ENCODE data around the gene MBOAT2. TPM values are rescaled to one million over a fixed set of nuclear protein-coding genes. Genes with fewer than 3 reads are reported as not detected.
"Not testable (repeated sequence)": the region's sequence is repeated elsewhere in the genome, so short reads cannot be mapped to it uniquely, and the experiment has no call there.

Gene MBOAT2
- polyA plus RNA-seq (2012; ENCODE audit: insufficient read depth, insufficient read length), result 21.9 TPM

DNA sequence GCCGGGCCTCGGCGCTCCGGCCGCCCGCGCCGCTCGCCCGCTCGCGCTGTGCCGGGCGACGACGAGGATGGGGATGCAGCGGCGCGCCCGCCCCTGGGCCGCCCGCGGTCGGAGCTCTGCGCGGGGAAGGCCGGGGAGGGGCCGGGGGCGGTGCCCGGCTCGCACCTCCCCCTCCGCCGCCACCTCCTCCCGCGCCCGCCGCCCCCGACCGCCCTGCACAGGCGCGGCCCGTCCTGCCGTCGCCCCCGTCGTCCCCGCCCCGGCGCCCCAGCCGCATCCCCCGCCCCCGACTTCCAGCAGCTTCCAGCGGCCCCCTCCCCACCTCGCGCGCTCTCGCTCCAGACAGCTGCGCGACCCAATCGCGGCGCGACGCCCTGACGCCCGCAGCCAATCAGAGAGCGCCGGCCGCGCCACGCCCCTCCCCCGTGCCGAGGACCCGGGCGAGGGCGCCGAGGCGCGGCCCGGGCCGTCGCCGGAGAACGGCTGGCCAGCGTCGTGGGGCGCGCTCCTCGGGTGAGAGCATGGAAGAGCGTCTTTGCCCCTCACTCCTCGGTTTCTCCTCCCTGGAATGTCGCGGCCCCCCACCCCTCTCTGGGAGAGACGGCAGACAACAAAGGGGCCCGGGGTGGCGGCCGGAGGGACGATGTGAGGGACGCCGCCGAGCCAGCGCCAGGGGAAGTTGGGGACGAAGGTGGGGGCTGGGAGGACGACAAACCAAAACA is at the start of gene MBOAT2:
Gene MBOAT2, minus strand, starts transcription at position 69 of the 722 bp plus-strand sequence. CDS start 70 bp downstream, outside the sequence.
- peak within 1 kb of the TSS; percentile 66 for H3K4me3 ChIP-seq (ENCODE audit: low read length)
- DNase-seq (ENCODE audit: low read depth, low spot score), result peak; percentile 78

DNA sequence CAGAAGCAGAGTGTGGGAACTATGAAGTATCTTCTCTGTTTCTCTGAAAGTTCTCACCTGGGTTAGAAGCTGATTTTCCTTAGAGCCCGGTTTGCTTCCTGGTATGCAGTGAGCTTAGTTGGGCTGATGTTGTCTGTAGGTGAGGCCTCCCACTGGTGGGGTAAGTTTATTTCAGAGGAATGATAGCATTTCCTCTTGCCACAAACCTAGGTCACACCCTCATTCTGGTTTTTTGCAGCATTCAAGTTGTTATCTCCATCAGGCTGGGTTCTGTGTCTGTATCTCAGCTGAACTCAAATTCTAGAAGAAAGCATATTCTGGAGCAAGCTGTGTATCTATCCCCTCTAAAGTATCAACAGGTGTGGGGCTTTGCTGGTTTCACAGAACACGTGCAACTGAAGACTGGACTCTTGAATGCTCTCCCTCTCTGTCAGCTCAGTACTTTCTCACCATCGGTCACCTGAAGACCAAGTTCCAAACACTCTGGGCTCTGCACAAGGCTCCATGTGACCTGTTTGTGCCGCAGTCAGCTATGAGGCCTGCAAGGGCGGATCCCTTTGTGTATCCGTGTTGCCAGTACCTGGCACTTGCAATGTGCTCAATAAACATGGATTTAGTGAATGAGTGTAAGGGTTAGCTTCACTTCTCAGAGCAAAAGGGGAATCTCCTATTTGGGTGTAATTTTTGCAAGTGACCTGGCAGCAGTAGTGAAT is 49.5 kb upstream of the MBOAT2 start:
- H3K4me3 ChIP-seq (ENCODE audit: low read length), result no peak overlapping the region
- no peak for DNase-seq (ENCODE audit: low read depth, low spot score)

DNA sequence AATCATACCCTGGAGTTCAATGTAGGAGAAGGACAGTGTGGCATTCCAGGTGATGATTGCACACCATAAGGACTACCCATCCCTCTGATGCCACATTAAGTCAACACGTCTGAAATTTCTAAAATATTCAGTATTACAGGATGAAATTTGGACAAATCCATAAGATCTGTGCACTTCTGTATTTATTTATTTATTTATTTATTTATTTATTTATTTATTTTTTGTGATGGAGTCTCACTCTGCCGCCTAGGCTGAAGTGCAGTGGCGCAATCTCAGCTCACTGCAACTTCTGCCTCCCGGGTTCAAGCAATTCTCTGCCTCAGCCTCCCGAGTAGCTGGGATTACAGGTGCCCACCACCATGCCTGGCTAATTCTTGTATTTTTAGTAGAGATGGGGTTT is 48.0 kb upstream of the MBOAT2 start:
- H3K4me3 ChIP-seq (ENCODE audit: low read length); DNase-seq (ENCODE audit: low read depth, low spot score): not testable (repeated sequence)

GRCh38 chr2:9050122-9050809 is 46.8 kb upstream of the MBOAT2 start:
- DNase-seq (ENCODE audit: low read depth, low spot score), result no peak
- no peak overlapping the region for H3K4me3 ChIP-seq (ENCODE audit: low read length)

GRCh38 chr2:9045595-9045994 is 42.1 kb upstream of the MBOAT2 start:
- H3K4me3 ChIP-seq (ENCODE audit: low read length), result no peak overlapping the region
- no peak for DNase-seq (ENCODE audit: low read depth, low spot score)

- not testable (repeated sequence) for DNase-seq (ENCODE audit: low read depth, low spot score); H3K4me3 ChIP-seq (ENCODE audit: low read length)
These were observed 40.0 kb upstream of the MBOAT2 start for GRCh38 chr2:9043491-9043890.

DNA sequence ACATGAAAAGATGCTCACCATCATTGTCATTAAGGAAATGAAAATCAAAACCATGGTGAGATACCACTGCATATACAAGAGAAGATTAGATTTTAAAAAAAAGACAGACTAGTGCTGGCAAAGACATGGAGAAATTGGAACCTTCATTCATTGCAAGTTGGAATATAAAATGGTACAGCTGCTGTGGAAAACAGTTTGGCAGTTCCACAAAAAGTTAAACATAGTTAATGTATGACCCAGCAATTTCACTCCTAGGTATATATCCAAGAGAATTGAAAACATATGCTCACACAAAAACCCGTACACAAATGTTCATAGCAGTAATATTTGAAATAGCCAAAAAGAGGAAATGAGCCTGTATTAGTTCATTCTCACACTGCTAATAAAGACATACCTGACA is 33.7 kb upstream of the MBOAT2 start:
- H3K4me3 ChIP-seq (ENCODE audit: low read length), result no peak overlapping the region
- DNase-seq (ENCODE audit: low read depth, low spot score), result no peak

- DNase-seq (ENCODE audit: low read depth, low spot score), result no peak
- H3K4me3 ChIP-seq (ENCODE audit: low read length), result no peak overlapping the region
These were observed 30.1 kb upstream of the MBOAT2 start for GRCh38 chr2:9033385-9034168.

GRCh38 chr2:9032536-9033255 is 29.2 kb upstream of the MBOAT2 start:
- no peak for DNase-seq (ENCODE audit: low read depth, low spot score)
- no peak overlapping the region for H3K4me3 ChIP-seq (ENCODE audit: low read length)

GRCh38 chr2:9032121-9032520 is 28.6 kb upstream of the MBOAT2 start:
- H3K4me3 ChIP-seq (ENCODE audit: low read length), result no peak overlapping the region
- no peak for DNase-seq (ENCODE audit: low read depth, low spot score)

GRCh38 chr2:9031246-9031645 is 27.8 kb upstream of the MBOAT2 start:
- H3K4me3 ChIP-seq (ENCODE audit: low read length), result no peak overlapping the region
- DNase-seq (ENCODE audit: low read depth, low spot score), result no peak

GRCh38 chr2:9030841-9031240 is 27.4 kb upstream of the MBOAT2 start:
- H3K4me3 ChIP-seq (ENCODE audit: low read length), result no peak overlapping the region
- DNase-seq (ENCODE audit: low read depth, low spot score), result no peak

GRCh38 chr2:9030190-9030589 is 26.7 kb upstream of the MBOAT2 start:
- no peak overlapping the region for H3K4me3 ChIP-seq (ENCODE audit: low read length)
- DNase-seq (ENCODE audit: low read depth, low spot score), result no peak

DNA sequence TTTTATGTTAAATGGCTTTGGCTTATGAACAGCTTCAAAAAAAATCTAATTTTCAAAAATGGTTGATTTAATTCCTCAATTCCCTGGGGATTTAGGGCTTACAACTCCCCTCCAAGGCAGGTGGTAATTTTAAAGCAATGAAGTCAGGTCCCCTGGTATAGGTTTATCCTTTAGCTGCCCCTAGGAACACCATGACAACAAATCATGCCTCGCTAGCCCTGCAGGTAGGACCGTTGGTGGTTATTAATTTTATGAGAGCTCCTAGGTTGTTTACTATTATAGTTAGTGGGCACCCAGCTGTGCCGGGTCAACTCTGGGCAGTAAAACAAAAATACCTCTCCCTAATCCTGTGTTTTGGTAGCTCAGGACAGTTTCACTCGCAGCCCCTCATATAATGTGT is 26.2 kb upstream of the MBOAT2 start:
- H3K4me3 ChIP-seq (ENCODE audit: low read length), result no peak overlapping the region
- no peak for DNase-seq (ENCODE audit: low read depth, low spot score)

DNA sequence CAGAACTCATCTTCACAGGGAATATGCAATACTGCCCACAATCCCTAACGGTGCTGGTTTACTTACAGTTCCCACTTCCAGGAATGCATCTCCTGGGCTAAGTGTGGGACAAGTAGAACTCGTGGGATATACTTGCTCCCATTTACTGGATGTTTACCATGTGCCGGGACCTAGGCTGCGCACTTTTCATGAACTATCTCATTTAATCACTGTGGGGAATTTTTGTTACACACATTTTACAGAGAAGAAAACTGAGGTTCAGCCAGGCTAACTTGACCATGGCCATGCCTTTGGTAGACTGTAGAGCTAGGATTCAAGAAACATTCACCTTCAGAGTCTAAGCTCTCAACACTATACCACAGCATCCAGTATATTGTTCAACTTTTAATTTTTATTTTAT is 24.4 kb upstream of the MBOAT2 start:
- no peak for DNase-seq (ENCODE audit: low read depth, low spot score)
- H3K4me3 ChIP-seq (ENCODE audit: low read length), result no peak overlapping the region

GRCh38 chr2:9025746-9026145 is 22.3 kb upstream of the MBOAT2 start:
- DNase-seq (ENCODE audit: low read depth, low spot score), result no peak
- H3K4me3 ChIP-seq (ENCODE audit: low read length), result no peak overlapping the region

DNA sequence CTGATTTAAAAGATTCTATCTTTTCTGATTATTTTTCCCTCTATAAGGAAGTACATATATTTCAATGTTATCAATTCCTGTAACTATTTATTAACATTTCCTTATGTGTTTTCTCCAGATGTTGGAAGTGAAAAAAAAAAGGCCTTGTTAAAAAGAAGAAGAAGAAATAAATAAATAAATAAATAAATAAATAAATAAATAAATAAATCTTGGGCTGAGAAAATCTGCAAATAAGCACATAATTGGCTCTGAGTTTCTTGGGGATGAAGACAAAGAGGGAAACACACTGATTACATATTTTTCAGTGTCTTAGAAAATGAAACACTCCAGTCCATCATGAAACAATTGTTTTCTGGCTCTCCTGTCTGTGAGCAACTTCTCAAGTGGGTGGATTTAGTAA is 21.1 kb upstream of the MBOAT2 start:
- H3K4me3 ChIP-seq (ENCODE audit: low read length), result no peak overlapping the region
- DNase-seq (ENCODE audit: low read depth, low spot score), result no peak

DNA sequence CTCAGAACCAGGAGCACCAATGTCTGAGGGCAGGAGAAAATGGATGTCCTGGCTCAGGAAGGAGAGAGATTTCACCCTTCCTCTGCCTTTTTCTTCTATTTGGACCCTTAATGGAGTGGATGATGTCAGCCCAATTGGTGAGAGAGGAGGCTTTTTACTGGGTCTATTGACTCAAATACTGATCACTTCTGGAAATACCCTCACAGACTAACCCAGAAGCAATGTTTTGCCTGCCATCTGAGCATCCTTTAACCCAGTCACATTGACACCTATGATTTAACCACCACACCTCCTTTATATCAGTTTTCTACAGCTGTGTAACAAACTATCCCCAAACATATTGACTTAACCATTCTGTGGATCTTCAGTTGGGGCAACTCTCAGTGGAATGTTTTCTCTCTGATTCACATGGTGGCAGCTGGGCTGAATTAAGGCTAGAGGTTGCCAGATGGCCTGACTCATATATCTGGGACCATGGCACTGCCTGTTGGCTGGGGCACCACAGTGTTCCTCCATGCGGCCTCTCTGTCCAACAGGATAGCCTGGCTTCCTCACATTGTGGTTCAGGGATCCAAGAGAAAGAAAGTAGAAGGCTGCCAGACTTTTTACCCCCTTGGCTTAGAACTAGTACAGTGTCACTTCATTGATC is 18.2 kb upstream of the MBOAT2 start:
- H3K4me3 ChIP-seq (ENCODE audit: low read length), result no peak overlapping the region
- DNase-seq (ENCODE audit: low read depth, low spot score), result no peak

Data from Jurkat, Clone E6-1 (cell line).